GM21528 (cell line): ENCODE data around the gene BTN2A1.
"Not testable (repeated sequence)": the region's sequence is repeated elsewhere in the genome, so short reads cannot be mapped to it uniquely, and the experiment has no call there.

Source experiments
- ATAC-seq: cut with Tn5 transposase; IDR thresholded peaks from one replicate; pipeline ENCODE4 v1.9.1; 2021; ENCODE audit warnings: mild to moderate bottlenecking, moderate library complexity; ENCODE audit not compliant: unreplicated experiment, low FRiP score

The BTN2A1 gene

DNA sequence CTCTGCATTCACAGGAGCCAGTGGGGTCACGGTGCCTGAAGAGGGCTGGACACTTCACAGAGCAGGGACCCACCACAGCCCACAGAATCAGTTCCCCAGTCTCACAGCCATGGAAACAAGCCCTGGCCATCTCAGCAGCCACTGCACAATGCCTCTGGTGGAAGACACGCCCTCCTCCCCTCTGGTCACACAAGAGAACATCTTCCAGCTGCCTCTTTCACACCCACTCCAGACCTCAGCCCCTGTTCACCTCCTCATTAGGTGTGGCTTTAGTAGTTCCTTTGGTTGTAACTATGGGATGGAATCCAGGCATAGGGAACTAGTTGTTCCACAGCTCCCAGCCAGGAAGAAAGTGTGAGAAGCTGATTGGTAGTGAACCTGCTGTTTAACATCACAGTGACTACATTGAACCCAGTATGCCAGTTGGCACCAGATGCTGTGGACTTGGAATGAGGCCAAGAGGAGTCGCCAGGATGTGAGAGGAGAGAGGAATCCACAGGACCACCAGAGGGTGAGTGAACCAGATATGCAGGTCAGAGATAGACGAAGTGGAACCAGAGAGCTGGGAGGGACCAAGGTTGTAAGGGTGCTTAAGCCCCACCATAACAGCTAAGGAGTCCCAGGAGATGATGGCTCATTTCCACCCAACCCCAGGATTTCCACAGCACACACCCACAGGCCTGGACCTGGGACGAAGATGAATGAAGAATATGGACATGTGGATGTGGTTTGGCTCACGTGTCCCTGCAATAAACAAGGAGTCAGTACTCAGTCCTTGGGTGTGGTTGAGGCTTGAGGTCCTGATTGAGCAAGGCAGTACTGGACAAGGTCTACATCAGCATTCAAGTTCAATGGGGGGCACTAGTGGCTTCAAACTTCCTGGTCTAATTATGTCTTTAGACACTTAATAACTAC, 26.2 kb upstream of the BTN2A1 start:
- no peak for ATAC-seq

DNA sequence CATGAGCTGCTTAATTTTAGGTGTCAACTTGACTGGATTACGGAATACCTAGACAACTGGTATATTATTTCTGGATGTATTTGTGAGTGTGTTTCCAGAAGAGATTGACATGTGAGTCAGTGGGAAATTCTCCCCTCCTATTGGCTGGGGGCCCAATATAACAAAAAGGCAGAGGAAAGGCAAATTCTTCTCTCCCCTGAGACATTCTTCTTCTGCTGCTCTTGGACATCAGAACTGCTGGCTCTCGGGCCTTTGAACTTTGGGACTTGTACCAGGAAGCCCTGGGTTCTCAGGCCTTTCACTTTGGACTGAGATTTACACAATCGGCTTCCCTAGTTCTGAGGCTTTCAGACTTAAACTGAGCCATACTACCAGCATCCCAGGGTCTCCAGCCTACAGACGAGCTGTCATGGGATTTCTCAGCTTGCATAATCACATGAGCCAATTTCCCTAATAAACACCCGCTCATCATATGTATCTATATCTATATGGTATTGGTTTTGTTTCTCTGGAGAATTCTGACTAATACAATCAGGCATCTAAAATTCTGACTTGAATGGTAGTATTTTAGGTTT, 25.0 kb upstream of the BTN2A1 start:
- ATAC-seq = no peak

DNA sequence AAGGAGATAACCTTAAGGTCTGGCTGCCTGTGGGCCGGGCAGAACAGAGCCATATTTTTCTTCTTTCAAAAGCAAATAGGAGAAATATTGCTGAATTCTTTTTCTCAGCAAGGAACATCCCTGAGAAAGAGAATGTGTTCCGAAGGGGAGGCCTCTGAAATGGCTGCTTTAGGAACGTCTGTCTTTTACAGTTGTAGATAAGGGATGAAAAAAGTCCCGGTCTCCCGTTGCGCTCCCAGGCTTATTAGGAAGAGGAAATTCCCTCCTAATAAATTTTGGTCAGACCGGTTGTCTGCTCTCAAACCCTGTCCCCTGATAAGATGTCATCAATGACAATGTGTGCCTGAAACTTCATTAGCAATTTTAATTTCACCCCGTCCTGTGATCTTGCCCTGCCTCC, 24.1 kb upstream of the BTN2A1 start:
- not testable (repeated sequence) for ATAC-seq

DNA sequence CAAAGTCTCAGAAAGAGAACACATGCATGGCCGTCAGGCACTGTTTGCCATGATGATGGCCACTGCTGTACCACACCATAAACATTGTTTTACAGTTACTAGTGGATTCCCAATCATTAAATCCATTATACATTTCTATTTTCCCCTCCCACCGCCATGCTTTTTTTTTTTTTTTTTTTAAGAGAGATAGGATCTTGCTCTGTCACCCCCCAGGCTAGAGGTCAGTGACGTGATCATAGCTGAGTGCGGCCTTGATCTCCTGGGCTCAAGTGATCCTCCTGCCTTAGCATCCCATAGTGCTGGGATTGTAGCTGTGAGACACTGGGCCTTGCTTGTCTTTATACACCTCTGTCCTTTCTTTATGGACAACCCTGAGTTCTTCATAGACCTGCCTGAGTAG, 21.7 kb upstream of the BTN2A1 start:
- ATAC-seq = no peak

DNA sequence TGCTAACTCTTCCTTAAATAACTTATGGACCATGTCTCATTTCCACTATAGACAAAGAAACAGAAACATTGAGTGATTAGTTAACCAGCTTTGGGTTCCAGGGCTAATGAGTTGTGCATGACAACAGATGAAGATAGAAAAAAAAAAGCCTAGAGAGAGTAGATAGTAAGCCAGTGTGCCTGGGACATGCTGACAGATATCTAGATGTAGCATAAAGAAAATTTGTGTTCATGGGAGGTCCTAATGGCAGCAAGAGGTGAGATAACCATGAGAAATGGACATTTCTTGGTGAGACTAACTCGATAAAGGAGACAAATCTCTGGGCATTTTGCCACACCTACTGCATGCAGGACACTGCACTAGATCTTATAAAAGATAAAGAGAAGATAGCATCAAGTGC, 20.2 kb upstream of the BTN2A1 start:
- no peak for ATAC-seq

- no peak for ATAC-seq
Observed at GRCh38 chr6:26438000-26438399, 19.8 kb upstream of the BTN2A1 start.

- ATAC-seq = no peak
Observed at GRCh38 chr6:26439151-26440125, 18.3 kb upstream of the BTN2A1 start.

- no peak for ATAC-seq
Observed at GRCh38 chr6:26440977-26441358, 16.8 kb upstream of the BTN2A1 start.

DNA sequence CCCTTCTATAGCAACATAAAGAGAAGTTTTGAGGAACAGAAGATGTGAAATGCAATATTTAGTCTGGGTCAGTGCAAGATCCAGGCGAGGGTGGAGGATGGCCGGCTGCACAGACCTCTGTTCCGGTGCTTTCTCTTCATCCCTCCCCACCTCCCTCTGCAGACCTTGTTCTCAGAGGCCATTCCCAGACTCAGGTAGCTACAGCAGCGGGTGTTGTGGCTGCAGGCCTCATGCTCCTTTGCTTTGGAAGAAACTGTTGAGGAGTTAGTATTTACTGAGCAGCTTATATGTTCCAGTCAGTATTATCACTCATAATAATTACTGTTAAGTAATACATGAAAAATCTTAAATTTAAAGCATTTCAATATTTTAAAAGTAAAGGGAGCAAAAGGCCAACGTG, 15.8 kb upstream of the BTN2A1 start:
- no peak for ATAC-seq

DNA sequence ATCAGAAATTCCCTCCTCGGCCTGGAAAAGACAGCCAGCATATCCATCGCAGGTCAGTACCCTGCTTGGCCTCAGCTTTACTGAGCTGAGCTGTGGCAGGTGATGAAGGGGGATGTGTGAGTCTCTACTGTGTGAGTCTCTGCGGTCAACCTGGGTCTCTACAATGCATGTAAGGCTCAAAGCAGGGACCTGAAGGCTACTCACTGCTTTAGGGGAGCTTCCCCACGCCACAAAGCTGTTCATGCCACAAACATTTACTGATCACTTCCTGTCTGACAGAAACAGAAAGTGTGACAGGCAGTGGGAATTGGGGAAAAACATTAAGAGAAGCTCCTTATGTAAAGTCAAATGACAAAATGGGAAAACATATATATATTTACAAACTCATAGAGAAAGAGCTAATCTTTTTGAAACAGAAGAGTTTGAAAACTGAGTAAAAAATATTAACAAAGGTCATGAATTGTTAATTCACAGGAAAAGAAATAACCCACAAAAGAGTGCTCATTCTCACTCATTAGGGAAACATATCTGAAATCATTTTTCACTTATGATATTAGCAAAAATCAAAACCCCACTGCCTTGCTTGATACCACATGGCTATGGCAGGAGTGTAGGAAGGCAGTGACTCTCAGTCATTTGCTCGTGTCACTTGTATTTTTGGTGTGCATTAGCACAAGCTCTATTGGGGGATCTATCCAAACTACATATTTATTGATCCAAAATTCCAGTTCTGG, 11.7 kb upstream of the BTN2A1 start:
- ATAC-seq = peak; percentile 81

DNA sequence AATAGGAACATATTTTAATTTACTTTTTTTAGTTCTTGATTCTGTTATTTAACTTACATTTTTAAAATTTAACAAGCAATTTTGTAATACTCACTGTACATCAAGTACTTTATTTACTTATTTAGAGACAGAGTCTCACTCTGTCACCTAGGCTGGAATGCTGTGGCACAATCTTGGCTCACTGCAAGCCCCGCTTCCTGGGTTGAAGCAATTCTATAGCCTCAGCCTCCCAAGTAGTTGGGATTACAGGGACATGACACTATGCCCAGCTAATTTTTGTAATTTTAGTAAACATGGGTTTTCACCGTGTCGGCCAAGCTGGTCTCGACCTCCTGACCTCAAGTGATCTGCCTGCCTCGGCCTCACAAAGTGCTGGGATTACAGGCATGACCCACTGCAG, 10.5 kb upstream of the BTN2A1 start:
- ATAC-seq = no peak

- no peak for ATAC-seq
Observed at GRCh38 chr6:26450240-26450639, 7.5 kb upstream of the BTN2A1 start.

DNA sequence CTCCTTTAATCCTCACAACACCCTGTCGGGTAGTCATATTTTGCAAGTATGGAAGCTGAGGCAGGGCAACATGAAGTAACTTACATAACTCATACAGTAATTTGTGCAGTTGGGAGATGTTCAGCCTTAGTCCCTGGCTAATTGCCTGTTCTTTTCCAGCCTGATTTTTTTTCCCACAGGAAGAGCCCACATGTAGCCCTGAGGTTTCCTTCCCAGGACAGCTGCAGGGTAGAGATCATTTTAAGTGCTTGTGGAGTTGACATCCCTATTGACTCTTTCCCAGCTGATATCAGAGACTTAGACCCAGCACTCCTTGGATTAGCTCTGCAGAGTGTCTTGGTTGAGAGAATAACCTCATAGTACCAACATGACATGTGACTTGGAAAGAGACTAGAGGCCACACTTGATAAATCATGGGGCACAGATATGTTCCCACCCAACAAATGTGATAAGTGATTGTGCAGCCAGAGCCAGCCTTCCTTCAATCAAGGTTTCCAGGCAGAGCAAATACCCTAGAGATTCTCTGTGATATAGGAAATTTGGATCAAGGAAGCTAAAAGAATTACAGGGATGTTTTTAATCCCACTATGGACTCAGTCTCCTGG, 5.0 kb upstream of the BTN2A1 start:
- no peak for ATAC-seq

- no peak for ATAC-seq
Observed at GRCh38 chr6:26454631-26455030, 3.1 kb upstream of the BTN2A1 start.

GRCh38 chr6:26455357-26455970, 2.3 kb upstream of the BTN2A1 start:
- no peak for ATAC-seq

GRCh38 chr6:26457264-26457805, 420 bp upstream of the BTN2A1 start:
- no peak for ATAC-seq

DNA sequence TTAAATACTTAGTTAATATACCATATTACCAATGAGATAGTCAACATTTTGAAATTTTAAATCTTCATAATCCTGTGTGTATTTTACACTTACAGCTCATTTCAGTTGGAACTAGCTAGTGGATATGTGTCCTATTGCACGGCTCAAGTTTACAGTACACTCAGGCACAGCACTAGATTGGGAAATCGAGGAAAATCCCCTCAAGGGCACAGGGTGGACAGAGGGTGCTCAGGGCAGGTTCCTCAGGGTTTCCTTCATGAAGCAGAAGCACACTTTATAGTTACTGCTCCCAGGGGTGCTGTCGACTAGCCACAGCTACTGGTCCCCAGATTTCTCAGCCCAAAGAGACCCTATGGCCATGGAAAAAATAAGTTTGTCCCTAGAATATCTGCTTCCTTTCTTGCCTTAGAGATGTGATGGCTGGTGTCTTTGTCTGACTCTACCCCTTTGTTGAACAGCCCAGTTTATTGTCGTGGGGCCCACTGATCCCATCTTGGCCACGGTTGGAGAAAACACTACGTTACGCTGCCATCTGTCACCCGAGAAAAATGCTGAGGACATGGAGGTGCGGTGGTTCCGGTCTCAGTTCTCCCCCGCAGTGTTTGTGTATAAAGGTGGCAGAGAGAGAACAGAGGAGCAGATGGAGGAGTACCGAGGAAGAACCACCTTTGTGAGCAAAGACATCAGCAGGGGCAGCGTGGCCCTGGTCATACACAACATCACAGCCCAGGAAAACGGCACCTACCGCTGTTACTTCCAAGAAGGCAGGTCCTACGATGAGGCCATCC, 1.5 kb downstream of the BTN2A1 start:
- ATAC-seq = no peak

DNA sequence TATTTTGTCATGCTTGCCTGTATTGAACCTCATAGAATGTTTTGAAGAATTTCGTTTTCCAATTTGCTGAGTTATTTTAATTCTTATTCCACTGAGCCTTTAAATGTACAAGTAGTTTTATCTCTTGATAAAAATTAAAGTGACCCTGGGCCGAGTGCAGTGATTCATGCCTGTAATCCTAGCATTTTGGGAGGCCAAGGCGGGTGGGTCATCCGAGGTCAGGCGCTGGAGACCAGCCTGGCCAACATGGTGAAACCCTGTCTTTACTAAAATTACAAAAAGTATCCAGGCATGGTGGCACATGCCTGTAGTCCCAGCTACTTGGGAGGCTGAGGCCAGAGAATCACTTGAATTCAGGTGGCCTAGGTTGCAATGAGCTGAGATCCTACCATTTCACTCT, 3.6 kb downstream of the BTN2A1 start:
- not testable (repeated sequence) for ATAC-seq
